RKO (cell line): ENCODE results near the gene PRRG1.
"Not testable (repeated sequence)": the region's sequence is repeated elsewhere in the genome, so short reads cannot be mapped to it uniquely, and the experiment has no call there.

Experiments used
- DNase-seq: peaks from one replicate; pipeline ENCODE4 v3.0.0-alpha.2; 2016; ENCODE audit warnings: low spot score

The PRRG1 gene

DNA sequence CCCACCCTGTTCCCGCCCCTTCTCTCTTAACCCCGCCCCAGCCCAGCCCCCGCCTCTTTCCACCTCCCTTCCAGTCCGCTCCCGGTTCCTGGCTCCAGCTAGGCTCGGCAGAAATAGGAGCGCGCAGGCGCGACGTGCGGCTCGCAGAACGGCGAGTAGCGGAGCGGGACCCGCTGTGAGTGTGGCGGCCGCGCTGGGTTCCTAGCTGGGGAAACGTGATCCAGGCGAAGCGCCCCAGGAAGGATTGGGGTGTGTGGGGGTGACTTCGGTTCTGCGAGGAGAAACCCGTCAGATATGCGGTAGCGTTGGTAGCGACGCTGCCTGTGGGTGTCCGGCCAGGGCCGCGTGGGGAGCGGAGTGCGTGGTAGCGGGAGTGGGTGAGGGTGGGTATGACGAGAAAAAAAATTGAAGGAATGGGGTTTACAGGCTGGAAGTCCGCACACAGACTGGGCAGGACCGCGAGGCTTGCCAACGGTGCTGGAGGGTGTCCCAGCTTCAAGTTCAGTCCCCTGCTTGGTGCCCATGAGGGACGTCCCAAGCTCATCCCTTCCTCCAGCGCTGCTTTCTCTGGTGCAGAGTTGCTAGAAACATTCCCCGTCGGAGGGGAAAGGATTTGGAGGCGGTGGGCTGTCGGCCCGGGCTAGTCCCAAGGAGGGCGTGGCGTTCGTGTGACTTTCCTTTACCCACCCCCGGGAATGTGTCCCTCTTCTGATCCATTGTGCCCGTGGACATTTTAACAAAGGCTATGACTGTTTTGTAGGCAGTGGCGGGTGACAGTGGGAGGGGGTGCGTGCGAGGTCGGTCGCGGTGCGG, at the start of gene PRRG1:
TSS of gene PRRG1 (plus strand) at position 144 of the 813 bp plus-strand sequence. CDS start 56,886 bp downstream, outside the sequence.
- DNase-seq, result peak; percentile 77

GRCh38 chrX:37302569-37302968, 46.6 kb upstream of the PRRG1 start:
- no peak for DNase-seq

DNA sequence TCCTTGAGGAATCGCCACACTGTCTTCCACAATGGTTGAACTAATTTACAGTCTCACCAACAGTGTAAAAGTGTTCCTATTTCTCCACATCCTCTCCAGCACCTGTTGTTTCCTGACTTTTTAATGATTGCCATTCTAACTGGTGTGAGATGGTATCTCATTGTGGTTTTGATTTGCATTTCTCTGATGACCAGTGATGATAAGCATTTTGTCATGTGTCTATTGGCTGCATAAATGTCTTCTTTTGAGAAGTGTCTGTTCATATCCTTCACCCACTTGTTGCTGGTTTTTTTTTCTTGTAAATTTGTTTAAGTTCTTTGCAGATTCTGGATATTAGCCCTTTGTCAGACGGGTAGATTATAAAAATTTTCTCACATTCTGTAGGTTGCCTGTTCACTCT, 43.9 kb upstream of the PRRG1 start:
- not testable (repeated sequence) for DNase-seq

DNA sequence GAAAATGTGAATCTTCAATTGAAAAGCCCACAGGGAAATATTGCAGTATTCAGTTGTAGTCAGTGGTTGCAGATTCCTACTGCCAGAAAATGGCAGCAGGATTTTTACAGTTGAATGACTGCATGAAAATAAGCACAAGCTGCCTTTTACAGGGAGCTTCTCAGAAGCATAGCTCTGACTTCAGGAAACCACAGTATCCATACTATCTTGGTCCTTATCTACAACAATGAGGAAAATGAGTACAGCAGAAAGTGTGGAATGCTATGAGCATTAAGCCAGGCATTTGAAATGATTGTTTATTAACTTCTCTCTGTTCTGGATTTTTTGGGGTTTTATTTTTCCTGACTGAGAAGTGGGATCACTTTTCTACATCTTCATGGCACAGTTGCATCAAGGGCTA, 34.6 kb upstream of the PRRG1 start:
- DNase-seq, result no peak

DNA sequence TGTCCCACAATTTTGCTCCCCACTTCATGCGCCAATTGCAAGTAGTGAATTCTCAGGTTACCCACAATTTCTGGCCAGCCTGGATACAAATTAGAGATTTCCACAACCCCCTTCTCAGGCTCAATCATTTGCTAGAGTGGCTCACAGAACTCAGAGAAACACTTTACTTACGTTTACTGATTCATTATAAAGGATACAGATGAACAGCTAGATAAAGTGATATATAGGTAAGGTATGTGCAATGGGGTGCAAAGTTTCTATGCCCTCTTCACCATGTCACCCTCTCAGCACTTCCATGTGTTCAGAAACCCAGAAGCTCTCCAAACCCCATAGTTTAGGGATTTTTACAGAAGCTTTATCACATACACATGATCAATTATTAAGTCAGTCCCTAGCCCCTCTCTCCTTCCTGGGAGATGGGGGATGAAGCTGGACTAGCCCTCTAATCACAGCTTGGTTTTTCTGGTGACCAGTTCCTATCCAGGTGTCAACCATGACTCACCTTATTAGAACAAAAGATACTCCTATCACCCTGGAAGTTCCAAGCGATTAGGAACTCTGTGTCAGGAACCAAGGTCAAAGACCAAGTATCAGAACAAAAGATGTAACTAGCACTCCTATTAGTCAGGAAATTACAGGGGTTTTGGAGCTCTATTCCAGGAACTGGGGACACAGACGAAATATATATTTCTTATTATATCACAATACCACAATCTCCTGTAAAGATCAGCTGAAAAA, 33.5 kb upstream of the PRRG1 start:
- no peak for DNase-seq

- no peak for DNase-seq
These were observed 28.5 kb upstream of the PRRG1 start for GRCh38 chrX:37320541-37321203.

DNA sequence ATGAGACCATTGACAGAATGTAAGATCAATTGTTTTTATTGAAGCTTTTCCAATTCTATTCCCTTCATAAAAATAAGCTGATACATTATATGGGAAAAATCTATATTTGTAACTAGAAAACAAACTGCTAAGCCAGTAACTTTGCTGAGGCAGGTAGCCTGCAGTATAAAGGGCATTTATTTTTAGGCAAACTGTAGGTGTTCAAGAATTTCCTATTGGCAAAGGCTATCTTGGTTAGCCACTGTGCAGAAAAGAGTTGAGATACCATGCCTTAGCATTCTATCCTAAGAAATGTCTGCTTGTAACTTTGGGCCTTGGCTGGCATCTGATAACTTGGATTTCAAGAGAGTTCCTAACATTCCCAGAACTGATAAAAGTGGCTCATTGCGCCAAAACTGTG, 18.5 kb upstream of the PRRG1 start:
- DNase-seq, result no peak

DNA sequence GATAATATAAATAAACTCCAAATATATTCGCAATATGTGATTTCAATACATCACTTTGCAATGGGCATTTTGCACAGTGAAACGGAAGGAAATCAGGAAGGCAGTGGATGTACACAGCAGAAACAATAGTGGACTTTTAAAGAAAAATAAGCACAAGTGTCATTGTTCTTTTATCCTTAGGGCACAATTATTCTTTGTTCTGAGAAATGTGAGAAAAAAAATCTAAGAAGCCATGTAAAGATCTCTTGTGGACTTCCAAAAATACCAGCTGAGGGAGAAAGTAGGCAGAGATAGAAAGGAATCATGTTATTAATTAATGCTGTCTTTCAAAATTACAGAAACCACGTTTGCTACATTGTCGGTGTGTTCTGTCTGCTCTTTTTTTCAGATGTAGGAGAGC, 17.6 kb upstream of the PRRG1 start:
- no peak for DNase-seq

- DNase-seq, result no peak
These were observed 17.1 kb upstream of the PRRG1 start for GRCh38 chrX:37332055-37332454.

DNA sequence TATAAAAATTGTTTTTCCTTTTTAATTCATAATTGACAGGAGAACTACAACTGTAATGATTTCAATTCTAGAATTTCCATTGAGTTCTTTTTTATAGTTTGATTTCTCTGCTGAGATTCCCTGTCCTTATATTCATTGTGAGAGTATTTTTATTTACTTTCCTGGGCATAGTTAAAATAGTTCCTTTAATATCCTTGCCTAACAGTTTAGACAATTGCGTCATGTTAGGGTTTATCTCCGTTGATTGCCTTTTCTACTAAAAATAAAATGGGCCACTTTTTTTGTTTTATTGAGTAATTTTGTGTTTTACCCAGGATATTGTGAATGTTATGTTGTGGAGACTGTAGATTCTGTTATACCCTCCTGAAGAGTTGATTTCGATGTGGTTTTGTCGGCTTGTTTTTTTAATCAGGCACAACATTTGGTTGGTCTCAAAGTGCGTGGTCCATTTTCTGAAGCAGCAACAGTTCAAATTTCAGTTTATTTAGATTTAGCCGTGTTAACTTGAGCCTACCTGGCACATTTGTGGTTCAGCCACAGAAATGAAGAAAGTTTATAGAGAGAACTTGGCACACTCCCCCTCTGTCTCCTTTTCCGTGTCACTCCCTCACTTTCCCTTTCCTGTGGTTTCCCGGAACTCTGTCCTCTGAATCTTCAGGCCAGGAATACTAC, 16.0 kb upstream of the PRRG1 start:
- DNase-seq, result no peak

DNA sequence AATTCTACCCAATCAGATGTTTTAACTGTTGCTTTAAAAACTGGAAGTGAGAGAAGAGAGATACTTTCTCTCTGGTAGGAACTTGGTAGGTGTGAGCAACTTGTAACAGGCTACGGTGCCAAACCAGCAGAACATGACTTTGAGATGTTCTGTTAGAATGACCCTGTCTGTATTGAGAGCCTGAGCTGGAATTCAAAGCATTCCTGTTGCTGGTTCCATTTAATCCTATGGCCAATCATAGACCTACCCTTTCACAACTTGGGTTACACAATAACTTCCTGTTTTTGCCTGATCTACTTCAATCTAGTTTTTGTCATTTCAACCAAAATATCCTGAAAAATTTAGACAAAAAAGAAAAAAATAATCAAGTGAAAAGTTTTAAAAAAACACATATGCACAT, 1.7 kb upstream of the PRRG1 start:
- DNase-seq, result no peak

DNA sequence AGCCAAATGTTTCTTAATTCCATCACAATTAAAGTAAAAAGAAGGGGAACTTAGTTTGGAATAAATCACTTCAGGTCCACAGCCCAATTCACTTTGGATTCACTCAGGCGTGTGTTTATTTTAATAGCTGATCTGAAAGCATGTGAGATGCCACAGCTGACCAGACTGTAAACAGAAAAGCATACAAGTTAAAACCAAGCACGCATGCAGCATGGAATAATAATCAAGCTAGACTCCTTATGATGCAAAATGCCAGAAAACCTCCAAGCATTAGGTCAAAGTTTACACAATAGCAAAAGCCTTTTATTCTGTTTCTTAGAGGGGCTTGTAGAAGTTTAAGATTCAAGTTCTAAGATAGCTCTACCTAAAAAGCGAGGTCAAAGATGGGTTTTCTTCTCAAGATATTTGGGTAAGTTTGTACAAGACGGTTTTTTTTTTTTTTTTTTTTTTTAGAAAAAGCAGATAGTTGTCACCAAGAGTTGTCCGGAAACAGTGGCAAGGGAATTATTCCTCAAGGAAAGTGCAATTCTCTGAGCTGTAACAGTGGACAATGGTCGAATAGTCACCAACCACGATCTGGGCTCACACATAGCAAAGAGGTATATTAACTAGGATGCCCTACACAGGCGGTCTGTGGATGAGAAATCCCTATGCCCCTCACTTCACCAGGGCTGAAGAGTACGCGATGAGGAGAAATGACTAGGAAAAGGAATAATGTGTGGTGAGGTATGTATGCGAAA, 763 bp upstream of the PRRG1 start:
- DNase-seq, result no peak

- no peak for DNase-seq
These were observed 268 bp upstream of the PRRG1 start for GRCh38 chrX:37348971-37349220.

DNA sequence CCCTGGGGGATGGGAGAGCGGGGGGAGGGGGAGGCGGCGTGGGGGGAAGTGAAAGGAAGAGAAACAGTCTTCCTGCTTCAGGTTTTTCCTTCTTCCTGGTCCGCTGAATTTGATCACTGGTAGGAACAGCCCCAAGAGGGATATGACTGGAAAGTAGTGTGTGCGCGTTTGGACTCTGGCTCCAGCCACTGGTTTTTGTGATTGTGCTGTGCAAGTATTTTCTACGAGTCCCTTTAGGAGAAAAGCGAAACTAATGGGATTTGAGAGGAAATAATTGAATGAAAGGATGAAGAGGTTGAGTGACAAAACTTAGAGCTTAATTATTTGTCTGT, 836 bp downstream of the PRRG1 start:
- peak; percentile 52 for DNase-seq

- no peak for DNase-seq
These were observed 4.5 kb downstream of the PRRG1 start for GRCh38 chrX:37353646-37354045.

GRCh38 chrX:37357436-37357835, 8.3 kb downstream of the PRRG1 start:
- no peak for DNase-seq

DNA sequence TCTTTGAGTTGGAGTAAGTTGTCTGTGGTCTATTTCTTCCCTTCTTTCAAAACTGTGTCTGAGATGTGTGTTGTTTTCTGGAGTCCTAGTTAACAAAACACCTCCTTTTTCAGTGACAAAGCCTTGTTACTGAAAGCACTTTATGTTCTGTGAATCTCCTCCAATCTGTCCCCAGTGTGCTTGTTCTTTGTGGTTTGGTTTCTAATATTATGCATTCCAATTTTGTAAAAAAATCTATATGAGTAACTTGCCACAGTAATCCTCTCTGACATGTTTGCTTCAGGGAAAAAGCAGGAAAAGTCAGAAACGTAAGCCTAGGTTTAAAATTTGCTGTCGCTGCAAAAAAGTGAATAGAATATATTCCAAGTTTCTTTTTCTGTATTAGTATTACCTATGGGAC, 12.4 kb downstream of the PRRG1 start:
- DNase-seq, result no peak

- no peak for DNase-seq
These were observed 15.5 kb downstream of the PRRG1 start for GRCh38 chrX:37364666-37365065.

GRCh38 chrX:37367946-37368345, 18.8 kb downstream of the PRRG1 start:
- DNase-seq, result no peak

- DNase-seq, result no peak
These were observed 21.5 kb downstream of the PRRG1 start for GRCh38 chrX:37370499-37371141.

DNA sequence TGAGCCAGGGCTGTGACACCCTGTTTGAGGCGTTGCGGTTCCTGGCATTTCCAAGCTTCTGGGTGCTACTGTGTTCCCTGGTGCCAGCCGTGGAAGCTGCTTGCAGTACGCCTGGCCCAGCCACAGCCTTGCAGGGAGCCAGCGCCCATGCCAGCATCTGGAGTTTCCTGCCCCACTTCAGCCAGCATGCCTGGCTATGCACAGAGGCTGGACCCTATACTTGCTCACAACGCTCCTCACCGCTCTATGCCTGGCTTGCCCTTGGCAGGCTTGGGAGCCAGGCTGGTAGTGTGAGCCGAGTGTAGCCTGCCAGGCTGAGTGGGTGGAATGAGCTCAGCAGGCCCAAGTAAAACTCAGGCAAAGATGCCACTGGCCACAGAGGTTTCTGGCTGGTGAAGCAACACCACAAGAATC, 22.4 kb downstream of the PRRG1 start:
- DNase-seq, result no peak

DNA sequence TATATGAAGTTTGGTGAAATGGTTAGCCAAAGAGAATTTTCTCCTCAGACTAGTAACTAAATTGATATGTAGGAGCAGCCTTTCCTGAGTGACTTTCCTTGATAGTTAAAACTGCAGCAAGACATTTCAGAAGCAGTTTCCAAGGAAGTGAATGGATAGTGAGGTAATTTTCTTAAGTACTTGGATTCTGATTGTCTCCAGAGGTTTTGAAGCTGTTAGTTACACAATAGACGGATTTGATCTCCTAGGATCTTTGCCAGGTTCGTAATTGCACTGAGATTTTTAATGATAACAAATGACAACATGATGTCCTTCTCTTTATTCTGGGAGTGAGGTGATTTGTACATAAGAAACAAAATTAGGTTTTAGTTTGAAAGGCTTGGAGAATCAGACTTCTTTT, 29.2 kb downstream of the PRRG1 start:
- DNase-seq, result no peak
